CD4-positive, alpha-beta T cell (primary cell): Measurements from ENCODE around the gene FGGY. TPM values are rescaled to one million over a fixed set of nuclear protein-coding genes. Genes with fewer than 3 reads are reported as not detected.

Experiments
- ATAC-seq: fragments of 200-7000 bp; cut with Tn5 transposase; one replicate; pipeline ENCODE4 v1.10.0; 2022; ENCODE audit warnings: mild to moderate bottlenecking; ENCODE audit not compliant: poor library complexity
- CTCF ChIA-PET: fragments of 350-600 bp; sonication (Branson Sonifier 250); formaldehyde crosslinking; loops from one replicate; lab custom pipeline; 2021; ENCODE audit warnings: antibody characterized with exemption, inconsistent platforms; lab: Charles Lee
- POLR2A ChIA-PET: fragments of 350-600 bp; sonication (Branson Sonifier 250); formaldehyde crosslinking; loops from one replicate; lab custom pipeline; 2021; ENCODE audit warnings: antibody characterized with exemption, inconsistent platforms; lab: Charles Lee
- DNase-seq, 14 experiments: peaks; one replicate each; pipeline ENCODE4 v3.0.0-alpha.2; 2013 to 2020; ENCODE audit warnings: mixed read lengths in 2 of 14
- H3K27ac ChIP-seq, 2 donors: one replicate each; pipeline versions ENCODE4 v1.5.1 to v1.7.0; 2013; ENCODE audit warnings: low read length in 2 of 2, low read depth in 1 of 2, mild to moderate bottlenecking in 1 of 2
- H3K27me3 ChIP-seq, 2 experiments: 1 replicate in 1 of 2; 2 replicates in 1 of 2; pipeline versions ENCODE4 v1.6.1 to v1.7.0; 2013; ENCODE audit warnings: low read length in 2 of 2, control low read depth in 1 of 2, mild to moderate bottlenecking in 1 of 2, moderate library complexity in 1 of 2; ENCODE audit not compliant: insufficient read depth in 2 of 2, control insufficient read depth in 1 of 2
- H3K36me3 ChIP-seq: one replicate; pipeline ENCODE4 v1.6.1; 2013; ENCODE audit warnings: low read length, control low read depth; ENCODE audit not compliant: insufficient read depth
- H3K4me1 ChIP-seq: one replicate; pipeline ENCODE4 v1.6.1; 2013; ENCODE audit warnings: low read length, control low read depth; ENCODE audit not compliant: insufficient read depth
- H3K4me3 ChIP-seq: one replicate; pipeline ENCODE4 v1.5.1; 2013; ENCODE audit warnings: mild to moderate bottlenecking, low read length, moderate library complexity
- H3K9me3 ChIP-seq, 2 experiments: 1 replicate in 1 of 2; 2 replicates in 1 of 2; pipeline versions ENCODE4 v1.6.1 to v1.7.0; 2013; ENCODE audit warnings: low read length in 2 of 2, mild to moderate bottlenecking in 2 of 2, control low read depth in 1 of 2, moderate library complexity in 1 of 2; ENCODE audit not compliant: control insufficient read depth in 1 of 2, insufficient read depth in 1 of 2
- H3K27ac Mint-ChIP-seq: one replicate; pipeline ENCODE4 v1.8.0; 2020; ENCODE audit warnings: mixed read lengths
- H3K27me3 Mint-ChIP-seq: one replicate; pipeline ENCODE4 v1.8.0; 2021; ENCODE audit warnings: mixed read lengths
- H3K36me3 Mint-ChIP-seq: one replicate; pipeline ENCODE4 v1.8.0; 2021; ENCODE audit warnings: low read depth, mixed read lengths
- H3K4me1 Mint-ChIP-seq: one replicate; pipeline ENCODE4 v1.8.0; 2021; ENCODE audit warnings: low read depth, mixed read lengths
- H3K4me3 Mint-ChIP-seq: one replicate; pipeline ENCODE4 v1.8.0; 2020; ENCODE audit warnings: mild to moderate bottlenecking, mixed read lengths
- H3K9me3 Mint-ChIP-seq: one replicate; pipeline ENCODE4 v1.8.0; 2020; ENCODE audit warnings: mixed read lengths
- CTCF ChIP-seq: fragments of 200-600 bp; IDR thresholded peaks from one replicate; pipeline ENCODE4 v1.8.0; 2022; ENCODE audit warnings: antibody characterized with exemption, mild to moderate bottlenecking
- intact Hi-C, 2 experiments: fragments of 100-400 bp; cut with DNase I in 1 of 2; cut with micrococcal nuclease in 1 of 2; formaldehyde crosslinking; loops; one replicate each; pipeline versions ENCODE4 v1.15.1 to v1.9.0; 2023 to 2025; cut with DNase I, micrococcal nuclease
- total RNA-seq, 174 experiments: library from RNA in 2 of 174; stranded (reverse) in 2 of 174; gene quantifications; one replicate each; pipeline ENCODE4 v1.2.3 and lab custom pipeline; 2021 to 2026

The FGGY gene
- total RNA-seq, 2 experiments from 2014 or later, result 9.5 to 10.0 TPM

DNA sequence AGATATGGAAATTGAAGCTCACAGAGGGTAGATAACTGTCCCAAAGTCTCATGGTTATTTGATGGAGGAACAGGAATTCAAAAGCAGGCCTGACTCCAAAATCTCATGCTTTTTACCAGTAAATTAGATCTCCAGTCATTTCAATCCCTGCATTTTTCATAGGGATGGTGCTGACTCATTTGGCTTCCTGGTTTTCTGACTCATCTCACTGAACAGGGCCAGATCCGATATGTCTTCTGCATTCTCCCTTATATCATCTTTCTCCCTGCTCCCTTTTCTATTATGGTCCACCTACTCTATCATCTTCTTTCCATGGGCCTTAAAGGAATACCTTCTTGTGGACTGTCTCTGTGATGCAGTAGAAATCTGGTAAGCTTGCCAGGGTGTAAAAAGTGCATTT is 187.2 kb downstream of the FGGY start:
- no peaks in the 10 kb centered on the region for H3K27me3 ChIP-seq
- Mint-ChIP-seq H3K36me3 (no peaks in the 10 kb centered on the region), H3K4me3 (no peak overlapping the region), H3K4me1 (no peaks in the 10 kb centered on the region), H3K9me3 (no peaks in the 10 kb centered on the region), H3K27ac (no peak overlapping the region), H3K27me3 (no peaks in the 10 kb centered on the region)
- no peak overlapping the region for H3K27ac ChIP-seq
- POLR2A ChIA-PET, result no interaction called here
- no peak overlapping the region for H3K4me3 ChIP-seq
- H3K4me1 ChIP-seq, result no peaks in the 10 kb centered on the region
- no peak for ATAC-seq
- H3K36me3 ChIP-seq, result no peaks in the 10 kb centered on the region
- CTCF ChIA-PET, result no interaction called here
- intact Hi-C loops, result no loop called here
- TF ChIP-seq CTCF, result no peak
- H3K9me3 ChIP-seq, result no peaks in the 10 kb centered on the region
- DNase-seq, result no peak

GRCh38 chr1:59485171-59485570 is 188.3 kb downstream of the FGGY start:
- Mint-ChIP-seq H3K4me1 (no peaks in the 10 kb centered on the region), H3K4me3 (no peak overlapping the region), H3K36me3 (no peaks in the 10 kb centered on the region), H3K27me3 (no peaks in the 10 kb centered on the region), H3K27ac (no peak overlapping the region), H3K9me3 (no peaks in the 10 kb centered on the region)
- Histone ChIP-seq H3K36me3 (no peaks in the 10 kb centered on the region), H3K9me3 (no peaks in the 10 kb centered on the region), H3K4me3 (no peak overlapping the region), H3K27ac (no peak overlapping the region), H3K4me1 (no peaks in the 10 kb centered on the region), H3K27me3 (no peaks in the 10 kb centered on the region)
- CTCF ChIA-PET, result no interaction called here
- intact Hi-C loops, result no loop called here
- no peak for TF ChIP-seq CTCF
- DNase-seq, result no peak
- no peak for ATAC-seq
- POLR2A ChIA-PET, result no interaction called here

GRCh38 chr1:59485949-59486348 is 189.1 kb downstream of the FGGY start:
- Histone ChIP-seq H3K36me3 (no peaks in the 10 kb centered on the region), H3K9me3 (no peaks in the 10 kb centered on the region), H3K27me3 (no peaks in the 10 kb centered on the region), H3K4me1 (no peaks in the 10 kb centered on the region), H3K27ac (no peak overlapping the region), H3K4me3 (no peak overlapping the region)
- no peak for ATAC-seq
- no peak for TF ChIP-seq CTCF
- CTCF ChIA-PET, result no interaction called here
- Mint-ChIP-seq H3K36me3 (no peaks in the 10 kb centered on the region), H3K27ac (no peak overlapping the region), H3K27me3 (no peaks in the 10 kb centered on the region), H3K9me3 (no peaks in the 10 kb centered on the region), H3K4me1 (no peaks in the 10 kb centered on the region), H3K4me3 (no peak overlapping the region)
- POLR2A ChIA-PET, result no interaction called here
- DNase-seq, result no peak
- intact Hi-C loops, result no loop called here
